H1 (cell line): Measurements from ENCODE around the gene GASK1B. TPM values are rescaled to one million over a fixed set of nuclear protein-coding genes. Genes with fewer than 3 reads are reported as not detected.

ENCODE experiments used
- CTCF ChIA-PET: fragments of 300-600 bp; sonication (Branson Sonifier 250); formaldehyde crosslinking; loops from one replicate; lab custom pipeline; 2021; ENCODE audit not compliant: partially characterized antibody; lab: Charles Lee
- POLR2A ChIA-PET: fragments of 300-600 bp; sonication (Branson Sonifier 250); formaldehyde crosslinking; loops from one replicate; lab custom pipeline; 2021; ENCODE audit warnings: inconsistent platforms; ENCODE audit not compliant: partially characterized antibody; lab: Charles Lee
- DNase-seq, 2 experiments: peaks; one replicate each; pipeline versions ENCODE4 v3.0.0 to v3.0.0-alpha.2; 2010 to 2022; ENCODE audit warnings: low spot score in 2 of 2, low read depth in 1 of 2, mixed read lengths in 1 of 2
- FAIRE-seq: peaks from 2 replicates; lab custom pipeline; 2011; peaks lifted over from hg19 to GRCh38; lab: Jason Lieb, UNC
- H2AFZ ChIP-seq: 2 replicates; pipeline ENCODE4 v1.8.1; 2012; ENCODE audit warnings: low read length, inconsistent platforms
- H2AK5ac ChIP-seq: 2 replicates; pipeline ENCODE4 v1.6.1; 2013; ENCODE audit warnings: low read depth, low read length
- H2BK120ac ChIP-seq: replicated peaks from 2 replicates; pipeline ENCODE3; 2013; ENCODE audit warnings: low read depth, low read length, inconsistent platforms
- H2BK12ac ChIP-seq: 2 replicates; pipeline ENCODE4 v1.6.1; 2013; ENCODE audit warnings: low read depth, low read length
- H2BK15ac ChIP-seq: 2 replicates; pipeline ENCODE4 v1.6.1; 2013; ENCODE audit warnings: low read length
- H2BK20ac ChIP-seq: 2 replicates; pipeline ENCODE4 v1.6.1; 2013; ENCODE audit warnings: low read length
- H2BK5ac ChIP-seq: 2 replicates; pipeline ENCODE4 v1.6.1; 2013; ENCODE audit warnings: low read depth, low read length
- H3K14ac ChIP-seq: 2 replicates; pipeline ENCODE4 v1.6.1; 2013; ENCODE audit warnings: inconsistent platforms; ENCODE audit not compliant: insufficient read length
- H3K18ac ChIP-seq: 2 replicates; pipeline ENCODE4 v1.6.1; 2013; ENCODE audit warnings: low read length; ENCODE audit errors: extremely low read depth
- H3K23ac ChIP-seq: 2 replicates; pipeline ENCODE4 v1.6.1; 2013; ENCODE audit warnings: inconsistent platforms; ENCODE audit not compliant: insufficient read length
- H3K23me2 ChIP-seq: 2 replicates; pipeline ENCODE4 v1.6.1; 2013; ENCODE audit warnings: low read depth, low read length
- H3K27ac ChIP-seq: 2 replicates; pipeline ENCODE4 v1.6.1; 2011; ENCODE audit warnings: low read depth, low read length, inconsistent platforms
- H3K27me3 ChIP-seq, 4 experiments: replicated peaks in 1 of 4; 1 replicate in 1 of 4; 2 replicates in 3 of 4; pipeline versions ENCODE4 v1.6.1 to v1.8.1; 2011 to 2013; ENCODE audit warnings: low read length in 3 of 4, mild to moderate bottlenecking in 3 of 4, inconsistent platforms in 2 of 4, mixed read lengths in 2 of 4, moderate library complexity in 1 of 4; ENCODE audit not compliant: control insufficient read depth in 3 of 4, insufficient read depth in 3 of 4; ENCODE audit errors: extremely low read depth in 1 of 4
- H3K36me3 ChIP-seq, 4 experiments: 2 replicates each; pipeline versions ENCODE4 v1.6.1 to v1.8.1; 2011 to 2013; ENCODE audit warnings: mild to moderate bottlenecking in 4 of 4, low read length in 3 of 4, moderate library complexity in 2 of 4, control low read depth in 1 of 4, inconsistent platforms in 1 of 4; ENCODE audit not compliant: insufficient read depth in 4 of 4, control insufficient read depth in 2 of 4
- H3K4ac ChIP-seq: replicated peaks from 2 replicates; pipeline ENCODE3; 2013; ENCODE audit warnings: low read length, low read depth, mixed read lengths, inconsistent platforms; ENCODE audit not compliant: insufficient read length
- H3K4me1 ChIP-seq, 4 experiments: replicated peaks in 1 of 4; 1 replicate in 1 of 4; 2 replicates in 3 of 4; pipeline versions ENCODE4 v1.6.1 to v1.8.1; 2011 to 2013; ENCODE audit warnings: low read length in 3 of 4, inconsistent platforms in 2 of 4, mixed read lengths in 1 of 4; ENCODE audit not compliant: insufficient read depth in 4 of 4, control insufficient read depth in 3 of 4
- H3K4me2 ChIP-seq, 2 experiments: 2 replicates each; pipeline versions ENCODE4 v1.6.1 to v1.8.1; 2011 to 2013; ENCODE audit warnings: low read depth in 2 of 2, low read length in 2 of 2, control low read depth in 1 of 2, inconsistent platforms in 1 of 2, mild to moderate bottlenecking in 1 of 2; ENCODE audit not compliant: insufficient read depth in 1 of 2
- H3K4me3 ChIP-seq, 4 experiments: fragments of 200-600, 300-600 bp in 1 of 4; sonication (generic), shearing (Covaris generic), sonication (Bioruptor Twin) in 1 of 4; 2 replicates each; pipeline versions ENCODE4 v1.5.1 to v1.8.1; 2011 to 2016; ENCODE audit warnings: low read length in 4 of 4, low read depth in 3 of 4, control low read depth in 2 of 4, inconsistent platforms in 2 of 4, mild to moderate bottlenecking in 2 of 4, mixed read lengths in 1 of 4, moderate library complexity in 1 of 4; ENCODE audit not compliant: insufficient read depth in 2 of 4; ENCODE audit errors: extremely low read depth in 1 of 4
- H3K56ac ChIP-seq: replicated peaks from 2 replicates; pipeline ENCODE3; 2013; ENCODE audit warnings: low read depth, mild to moderate bottlenecking, mixed read lengths, low read length, inconsistent platforms; ENCODE audit not compliant: insufficient read length
- H3K79me1 ChIP-seq: 2 replicates; pipeline ENCODE4 v1.6.1; 2013; ENCODE audit warnings: low read depth, low read length, control low read depth
- H3K79me2 ChIP-seq, 2 experiments: 2 replicates each; pipeline versions ENCODE4 v1.6.1 to v1.8.1; 2012 to 2013; ENCODE audit warnings: low read length in 2 of 2, mild to moderate bottlenecking in 2 of 2, inconsistent platforms in 1 of 2; ENCODE audit not compliant: insufficient read depth in 2 of 2, control insufficient read depth in 1 of 2
- H3K9ac ChIP-seq, 4 experiments: replicated peaks in 1 of 4; 1 replicate in 1 of 4; 2 replicates in 3 of 4; pipeline versions ENCODE4 v1.6.1 to v1.8.1; 2011 to 2013; ENCODE audit warnings: low read depth in 3 of 4, low read length in 3 of 4, control low read depth in 2 of 4, mild to moderate bottlenecking in 2 of 4, moderate library complexity in 2 of 4, inconsistent platforms in 1 of 4; ENCODE audit errors: extremely low read depth in 1 of 4
- H3K9me3 ChIP-seq, 2 experiments: 2 replicates each; pipeline versions ENCODE4 v1.6.1 to v1.8.1; 2012 to 2013; ENCODE audit warnings: mild to moderate bottlenecking in 2 of 2, moderate library complexity in 2 of 2, control low read depth in 1 of 2, inconsistent platforms in 1 of 2, low read depth in 1 of 2, low read length in 1 of 2, mixed read lengths in 1 of 2; ENCODE audit not compliant: insufficient read depth in 2 of 2
- H4K20me1 ChIP-seq, 2 experiments: replicated peaks in 1 of 2; 2 replicates each; pipeline versions ENCODE3 to v1.8.1; 2011 to 2013; ENCODE audit warnings: inconsistent platforms in 2 of 2, low read length in 2 of 2, mild to moderate bottlenecking in 1 of 2; ENCODE audit not compliant: insufficient read depth in 2 of 2, control insufficient read depth in 1 of 2
- H4K5ac ChIP-seq: 2 replicates; pipeline ENCODE4 v1.6.1; 2013; ENCODE audit warnings: low read length, low read depth, mixed read lengths, inconsistent platforms; ENCODE audit not compliant: insufficient read length
- H4K8ac ChIP-seq: 2 replicates; pipeline ENCODE4 v1.8.0; 2013; ENCODE audit warnings: mild to moderate bottlenecking, moderate library complexity, low read length, inconsistent platforms; ENCODE audit not compliant: insufficient read depth; ENCODE audit errors: extremely low read depth
- H4K91ac ChIP-seq: replicated peaks from 2 replicates; pipeline ENCODE3; 2013; ENCODE audit warnings: low read length, mixed read lengths, inconsistent platforms; ENCODE audit not compliant: insufficient read length
- BACH1 ChIP-seq: IDR thresholded peaks from 2 replicates; pipeline ENCODE4 v1.6.1; 2012; ENCODE audit warnings: low read length, improper control_type of control experiment
- KDM5A ChIP-seq: fragments of 200-600 bp; IDR thresholded peaks from 2 replicates; pipeline ENCODE4 v1.7.1; 2012; ENCODE audit warnings: mild to moderate bottlenecking, low read length, inconsistent platforms, mixed read lengths
- SAP30 ChIP-seq: fragments of 300-600 bp; sonication (generic); IDR thresholded peaks from 2 replicates; pipeline ENCODE4 v1.7.1; 2012; ENCODE audit warnings: low read length, moderate library complexity, mild to moderate bottlenecking, inconsistent platforms; ENCODE audit not compliant: insufficient read depth, insufficient replicate concordance
- TAF7 ChIP-seq: optimal IDR thresholded peaks from 2 replicates; pipeline ENCODE3; 2011; ENCODE audit warnings: low read depth, mild to moderate bottlenecking, inconsistent platforms, low read length, moderate library complexity, borderline replicate concordance
- TCF12 ChIP-seq: IDR thresholded peaks from 2 replicates; pipeline ENCODE4 v1.6.1; 2011; ENCODE audit warnings: low read depth, mild to moderate bottlenecking, low read length
- WGBS, 2 experiments: shearing (Covaris generic) in 1 of 2; methylation state at CpG; one replicate each; pipeline versions ENCODE4 v1.1.6 to v1.1.7; 2013 to 2015; ENCODE audit warnings: low lambda C conversion rate in 2 of 2, mixed read lengths in 2 of 2, inconsistent platforms in 1 of 2, low coverage in 1 of 2, missing lambda C conversion rate in 1 of 2; ENCODE audit not compliant: insufficient replicate concordance in 2 of 2, insufficient coverage in 1 of 2, insufficient read length in 1 of 2; ENCODE audit errors: extremely low coverage in 1 of 2, missing lambda C conversion rate in 1 of 2; 5-methylcytosine and 5-hydroxymethylcytosine counted together
- polyA plus RNA-seq, 7 experiments: library from polyadenylated mRNA; depleted of rRNA in 3 of 7; stranded (reverse) in 5 of 7; unstranded in 2 of 7; fragments of >200 nt in 5 of 7; fragments of 200-250 nt in 2 of 7; gene quantifications; 1 replicate in 5 of 7; 2 replicates in 1 of 7; 4 replicates in 1 of 7; pipeline versions ENCODE4 v1.2.1 to v1.2.3, GENCODE V29; 2011 to 2013; ENCODE audit warnings: missing spikeins in 2 of 7, mixed read lengths in 2 of 7
- total RNA-seq: library from RNA; stranded (reverse); fragmentation: NEBNext Ultra II Directional; extraction: Animal tissue kit (Norgen Biotek cat#: 25700); gene quantifications from 2 replicates; pipeline ENCODE4 v1.2.1, GENCODE V29; 2021
- TF ChIP-seq, protein P1 (sequence below): IDR thresholded peaks from 2 replicates; pipeline ENCODE4 v1.6.1; 2011; ENCODE audit warnings: low read length, improper control_type of control experiment
- TF ChIP-seq, protein P2 (sequence below): IDR thresholded peaks from 2 replicates; pipeline ENCODE4 v1.6.1; 2012; ENCODE audit warnings: inconsistent platforms

Gene GASK1B
- total and polyA plus RNA-seq, 2 of the 8 experiments (the other 6 are each of a cell fraction or from before 2014, with no cell fraction given), result not detected

DNA sequence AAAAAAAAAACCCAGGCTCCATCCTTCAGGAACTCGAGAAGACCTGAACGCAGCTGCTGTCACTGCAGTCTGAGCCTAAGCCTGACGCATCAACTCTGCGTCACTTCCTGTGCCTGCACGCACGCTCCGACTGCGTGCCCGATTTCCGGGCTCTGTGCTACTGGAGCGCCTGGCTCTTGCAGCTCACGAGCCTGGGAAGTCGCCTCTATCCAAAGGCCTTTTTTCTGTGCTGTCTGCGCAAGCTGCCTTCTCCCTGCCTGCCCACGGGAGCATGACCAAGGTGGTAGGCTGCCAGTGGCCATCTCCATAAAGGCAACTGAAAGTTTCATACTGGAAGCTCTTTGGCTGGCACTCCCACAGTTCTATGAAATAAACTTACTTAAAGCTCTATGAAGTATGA, 9.9 kb upstream of the GASK1B start:
- Histone ChIP-seq H2BK12ac (no peak overlapping the region), H4K5ac (no peak overlapping the region), H2BK20ac (no peak overlapping the region), H3K27me3 (no peaks in the 10 kb centered on the region), H3K23me2 (no peaks in the 10 kb centered on the region), H2AK5ac (no peak overlapping the region), H3K79me2 (no peaks in the 10 kb centered on the region), H3K4me3 (no peak overlapping the region), H3K9ac (no peak overlapping the region), H2BK120ac (no peak overlapping the region), H3K18ac (no peak overlapping the region), H4K91ac (no peak overlapping the region), H3K4me2 (no peak overlapping the region), H3K23ac (no peak overlapping the region), H3K36me3 (no peaks in the 10 kb centered on the region)
- FAIRE-seq (no peak), DNase-seq (no peak)
- WGBS, 2 experiments, result 93% methylated on average over 15 of the region's 15 CpGs; no CpG with 5 or more reads in 1 of the 2 experiments
- CTCF ChIA-PET, result interaction anchor here (0.6 to 7.3 kb wide), 9 partner anchors 10 to 712 kb away, joined by 3 to 41 read pairs (median 6); no protein-coding TSS in a partner anchor
- TF ChIP-seq TAF7 (no peak), SAP30 (no peak), TCF12 (no peak), BACH1 (no peak), KDM5A (no peak)
- TF ChIP-seq, protein P1, sequence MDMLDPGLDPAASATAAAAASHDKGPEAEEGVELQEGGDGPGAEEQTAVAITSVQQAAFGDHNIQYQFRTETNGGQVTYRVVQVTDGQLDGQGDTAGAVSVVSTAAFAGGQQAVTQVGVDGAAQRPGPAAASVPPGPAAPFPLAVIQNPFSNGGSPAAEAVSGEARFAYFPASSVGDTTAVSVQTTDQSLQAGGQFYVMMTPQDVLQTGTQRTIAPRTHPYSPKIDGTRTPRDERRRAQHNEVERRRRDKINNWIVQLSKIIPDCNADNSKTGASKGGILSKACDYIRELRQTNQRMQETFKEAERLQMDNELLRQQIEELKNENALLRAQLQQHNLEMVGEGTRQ, result no peak
- TF ChIP-seq, protein P2, sequence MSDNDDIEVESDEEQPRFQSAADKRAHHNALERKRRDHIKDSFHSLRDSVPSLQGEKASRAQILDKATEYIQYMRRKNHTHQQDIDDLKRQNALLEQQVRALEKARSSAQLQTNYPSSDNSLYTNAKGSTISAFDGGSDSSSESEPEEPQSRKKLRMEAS, result no peak
- TF ChIP-seq, all 59 proteins: peak for 0
- Histone ChIP-seq H3K79me1 (no peaks in the 10 kb centered on the region), H4K8ac (peak overlapping the region; percentile 84; the same call in 1 of the 2 replicates), H3K4me1 (no peaks in the 10 kb centered on the region), H4K20me1 (no peaks in the 10 kb centered on the region), H2AFZ (peak overlapping the region; percentile 58; the same call in 1 of the 2 replicates), H3K27ac (no peak overlapping the region), H2BK5ac (no peak overlapping the region), H3K4ac (no peak overlapping the region), H3K56ac (no peak overlapping the region), H3K9me3 (no peaks in the 10 kb centered on the region), H2BK15ac (no peak overlapping the region), H3K14ac (no peak overlapping the region)
- POLR2A ChIA-PET, result no interaction called here
